Fibroblast of skin of right biceps (primary cell): ENCODE measurements around the gene AHI1.

Source experiments
- DNase-seq: peaks from one replicate; pipeline ENCODE4 v3.0.0-alpha.2; 2013

Gene AHI1

GRCh38 chr6:135497412-135498184 lies at the start of gene AHI1:
Gene AHI1, minus strand, starts transcription at chr6:135497740. Its CDS starts 5,503 bp downstream, at chr6:135492237.
- DNase-seq = peak; percentile 92

- DNase-seq = no peak
These were observed 49.3 kb upstream of the AHI1 start for GRCh38 chr6:135546680-135547418.

GRCh38 chr6:135546206-135546605 lies 48.7 kb upstream of the AHI1 start:
- DNase-seq = no peak

- DNase-seq = peak; percentile 56
These were observed 42.8 kb upstream of the AHI1 start for GRCh38 chr6:135540207-135540840.

GRCh38 chr6:135537741-135538301 lies 40.3 kb upstream of the AHI1 start:
- DNase-seq = peak; percentile 85

GRCh38 chr6:135535989-135536414 lies 38.5 kb upstream of the AHI1 start:
- peak; percentile 93 for DNase-seq

GRCh38 chr6:135534773-135535380 lies 37.3 kb upstream of the AHI1 start:
- peak; percentile 67 for DNase-seq

GRCh38 chr6:135532559-135532958 lies 35.0 kb upstream of the AHI1 start:
- DNase-seq = no peak

GRCh38 chr6:135531954-135532490 lies 34.5 kb upstream of the AHI1 start:
- DNase-seq = no peak

- DNase-seq = no peak
These were observed 32.6 kb upstream of the AHI1 start for GRCh38 chr6:135530113-135530512.

- no peak for DNase-seq
These were observed 30.4 kb upstream of the AHI1 start for GRCh38 chr6:135527960-135528249.

GRCh38 chr6:135527116-135527959 lies 29.8 kb upstream of the AHI1 start:
- DNase-seq = no peak

- DNase-seq = no peak
These were observed 28.1 kb upstream of the AHI1 start for GRCh38 chr6:135525594-135525993.

- DNase-seq = no peak
These were observed 25.6 kb upstream of the AHI1 start for GRCh38 chr6:135522965-135523692.

GRCh38 chr6:135521431-135521830 lies 23.9 kb upstream of the AHI1 start:
- DNase-seq = peak; percentile 50

- peak; percentile 31 for DNase-seq
These were observed 23.2 kb upstream of the AHI1 start for GRCh38 chr6:135520781-135521180.

- DNase-seq = no peak
These were observed 21.8 kb upstream of the AHI1 start for GRCh38 chr6:135519348-135519747.

- no peak for DNase-seq
These were observed 20.0 kb upstream of the AHI1 start for GRCh38 chr6:135517527-135517926.

- no peak for DNase-seq
These were observed 17.2 kb upstream of the AHI1 start for GRCh38 chr6:135514706-135515105.

GRCh38 chr6:135506270-135506997 lies 8.9 kb upstream of the AHI1 start:
- DNase-seq = peak; percentile 57
